ENCODE data around the gene OPN1MW3.
A peak's percentile ranks its signal among the peaks of the same experiment; 100 is the strongest.
"Not testable (repeated sequence)": the region's sequence is repeated elsewhere in the genome, so short reads cannot be mapped to it uniquely, and the experiment has no call there.

Gene OPN1MW3

GRCh38 chrX:154296731-154297130 is 39.3 kb downstream of the OPN1MW3 start:
- DNase-seq: no peak

- no peak for DNase-seq
Observed at GRCh38 chrX:154298312-154298711, 40.9 kb downstream of the OPN1MW3 start.

- no peak for DNase-seq
Observed at GRCh38 chrX:154300816-154301215, 43.4 kb downstream of the OPN1MW3 start.

- DNase-seq: not testable (repeated sequence)
Observed at GRCh38 chrX:154302998-154303397, 45.6 kb downstream of the OPN1MW3 start.

GRCh38 chrX:154303476-154303875 is 46.1 kb downstream of the OPN1MW3 start:
- DNase-seq: no peak

GRCh38 chrX:154304846-154305245 is 47.5 kb downstream of the OPN1MW3 start:
- DNase-seq: no peak

GRCh38 chrX:154305541-154306205 is 48.3 kb downstream of the OPN1MW3 start:
- DNase-seq: no peak

DNA sequence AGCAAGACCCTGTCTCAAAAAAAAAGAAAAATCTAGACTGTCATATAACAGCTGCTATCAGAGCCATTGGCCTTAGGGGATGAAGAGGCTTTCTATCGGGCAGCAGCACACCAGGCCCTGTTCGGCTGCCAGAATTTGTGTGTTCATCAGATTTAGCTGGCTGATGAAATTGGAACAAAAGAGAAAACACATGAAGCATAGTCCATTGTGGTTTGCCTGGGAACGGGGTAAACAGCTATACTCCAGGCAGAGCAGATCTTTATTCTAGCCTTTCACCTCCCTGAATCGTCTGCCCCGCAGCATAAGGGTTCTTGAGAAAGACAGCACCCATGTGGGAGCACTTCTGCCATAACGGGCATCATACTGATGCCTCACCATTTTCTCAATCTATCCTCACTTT is 49.8 kb downstream of the OPN1MW3 start:
- no peak for DNase-seq

- DNase-seq: peak; percentile 78
Observed at GRCh38 chrX:154308108-154308946, 50.9 kb downstream of the OPN1MW3 start.

DNA sequence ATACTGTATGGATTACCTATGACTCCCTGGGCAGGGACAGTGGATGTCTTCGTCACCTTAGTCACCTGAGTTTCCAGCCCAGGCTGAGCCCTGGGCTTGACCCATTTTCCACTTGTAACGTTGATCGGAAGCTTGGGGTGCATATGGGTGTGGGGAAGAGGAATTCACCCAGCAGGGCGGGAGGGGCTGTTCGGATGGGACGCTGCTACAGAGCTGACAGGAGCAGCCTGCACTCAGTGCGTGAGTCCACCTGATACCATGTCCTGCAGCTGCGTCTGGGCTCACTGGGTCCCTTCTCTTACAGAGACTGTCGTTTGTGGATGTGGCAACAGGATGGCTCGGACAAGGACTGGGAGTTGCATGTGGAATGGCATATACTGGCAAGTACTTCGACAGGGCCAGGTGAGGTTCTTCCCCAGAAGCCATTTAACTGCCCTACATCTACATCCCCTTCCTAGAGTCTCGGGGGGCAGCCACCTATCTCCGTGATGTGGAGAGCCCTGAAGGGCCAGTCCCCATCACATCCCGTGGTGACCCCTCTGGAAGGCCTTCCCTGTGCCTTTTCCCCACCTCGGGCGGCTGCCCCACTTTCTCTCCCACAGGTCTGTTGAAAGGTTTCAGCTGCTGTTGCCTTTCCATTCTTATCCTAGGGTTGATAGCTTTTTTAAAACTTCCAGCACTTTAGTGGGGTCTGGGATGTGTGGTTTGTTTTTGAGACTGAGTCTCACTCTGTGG is 51.8 kb downstream of the OPN1MW3 start:
- no peak for DNase-seq

- DNase-seq: no peak
Observed at GRCh38 chrX:154310616-154311536, 53.5 kb downstream of the OPN1MW3 start.

DNA sequence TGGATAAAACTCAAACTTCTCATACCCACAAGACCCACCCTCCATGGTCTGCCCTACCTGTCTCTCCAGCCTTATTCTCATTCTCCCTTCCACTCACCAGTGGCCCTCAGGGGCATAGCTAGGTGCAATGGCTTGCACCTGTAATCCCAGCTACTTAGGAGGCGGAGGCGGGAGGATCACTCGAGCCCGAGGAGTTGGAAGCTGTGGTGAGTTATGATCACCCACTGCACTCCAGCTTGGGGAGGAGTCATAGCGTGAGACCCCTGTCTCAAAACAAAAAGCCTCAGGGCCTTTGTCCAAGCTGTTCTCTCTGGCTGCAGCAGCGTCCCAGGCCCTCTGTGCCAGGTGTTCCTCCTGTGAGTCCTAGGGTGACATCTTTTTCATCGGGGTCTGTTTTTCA is 54.7 kb downstream of the OPN1MW3 start:
- no peak for DNase-seq

DNA sequence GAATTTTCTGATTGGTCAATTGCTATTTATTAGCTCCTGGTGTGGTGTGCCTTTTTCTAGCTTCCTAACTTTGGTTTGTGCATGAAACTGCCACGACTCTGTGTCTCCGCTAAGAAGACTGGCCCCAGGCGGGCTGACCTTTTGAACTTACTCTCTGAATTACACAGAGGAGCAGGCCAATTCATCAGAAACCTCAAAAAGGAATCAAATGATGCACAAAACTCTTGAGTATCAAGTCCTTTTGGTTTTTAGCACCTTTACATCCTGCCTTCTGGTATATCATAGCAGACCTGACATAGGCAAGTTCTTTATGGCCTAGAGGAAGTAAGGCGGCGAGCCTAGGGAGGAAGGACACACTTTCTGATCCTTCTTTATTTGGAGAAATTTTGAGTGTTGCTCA is 55.8 kb downstream of the OPN1MW3 start:
- no peak for DNase-seq

- no peak for DNase-seq
Observed at GRCh38 chrX:154315416-154315815, 58.0 kb downstream of the OPN1MW3 start.

GRCh38 chrX:154317391-154317995 is 60.1 kb downstream of the OPN1MW3 start:
- DNase-seq: peak; percentile 41

- DNase-seq: no peak
Observed at GRCh38 chrX:154320406-154320805, 63.0 kb downstream of the OPN1MW3 start.

Measured in activated T-cell treated with anti-CD3 and anti-CD28 coated beads, Interleukin-2, amount 50 U/mL, for 1 hour (primary cell).